Fibroblast of skin of abdomen (primary cell): ENCODE data around the gene PRKCH.
"Not testable (repeated sequence)": the region's sequence is repeated elsewhere in the genome, so short reads cannot be mapped to it uniquely, and the experiment has no call there.

Source experiments
- DNase-seq: peaks from one replicate; pipeline ENCODE4 v3.0.0-alpha.2; 2013

PRKCH gene

DNA sequence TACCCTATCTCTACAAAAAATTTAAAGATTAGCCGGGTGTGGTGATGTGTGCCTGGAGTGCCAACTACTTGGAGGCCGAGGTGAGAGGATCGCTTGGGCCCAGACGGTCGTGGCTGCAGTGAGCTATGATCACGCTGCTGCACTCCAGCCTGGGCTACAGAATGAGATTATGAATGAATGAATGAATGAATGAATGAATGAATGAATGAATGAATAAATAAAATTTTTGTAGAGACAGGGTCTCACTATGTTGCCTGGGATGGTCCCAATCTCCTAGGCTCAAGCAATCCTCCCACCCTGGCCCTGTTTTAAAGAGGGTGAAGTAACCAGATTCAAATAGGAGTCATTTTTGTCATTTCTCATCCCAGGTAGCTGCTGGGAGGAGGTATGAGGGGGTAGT is 197.7 kb downstream of the PRKCH start:
- DNase-seq = no peak

DNA sequence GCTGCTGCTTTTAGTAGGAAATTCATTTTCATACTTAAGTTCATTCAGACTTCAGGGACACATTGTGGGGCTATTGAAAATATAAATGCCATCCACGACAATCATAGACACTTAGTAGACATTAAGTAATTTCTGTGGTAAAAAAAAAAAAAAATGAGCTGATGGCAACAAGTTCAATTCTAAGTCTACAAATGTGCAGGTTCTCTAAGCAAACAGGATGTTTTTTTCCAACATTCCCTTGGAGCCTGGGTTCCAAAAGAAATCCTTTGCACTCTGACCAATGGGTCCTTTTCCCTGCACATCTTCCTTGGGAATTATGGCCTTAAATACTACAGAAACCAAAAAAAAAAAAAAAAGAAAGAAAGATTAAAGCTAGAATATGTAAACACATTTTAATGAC is 198.4 kb downstream of the PRKCH start:
- no peak for DNase-seq

DNA sequence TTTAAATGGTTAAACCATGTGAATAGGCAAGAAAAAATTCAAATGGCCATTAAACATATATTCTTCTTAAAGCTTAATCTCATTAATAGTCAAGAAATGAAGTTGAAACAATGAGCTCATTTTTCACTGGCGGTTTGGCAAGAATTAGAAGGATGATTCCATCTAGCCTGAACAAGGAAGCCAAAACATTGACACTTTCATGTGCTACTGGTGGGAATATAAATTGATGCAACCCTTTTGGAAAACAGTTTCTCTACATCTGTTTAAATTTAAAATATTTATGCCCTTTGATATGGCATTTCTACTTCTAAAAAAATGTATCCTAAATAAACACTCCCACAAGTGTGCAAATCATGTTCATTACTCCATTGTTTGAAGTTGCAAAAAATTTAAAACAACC is 199.2 kb downstream of the PRKCH start:
- peak; percentile 84 for DNase-seq

DNA sequence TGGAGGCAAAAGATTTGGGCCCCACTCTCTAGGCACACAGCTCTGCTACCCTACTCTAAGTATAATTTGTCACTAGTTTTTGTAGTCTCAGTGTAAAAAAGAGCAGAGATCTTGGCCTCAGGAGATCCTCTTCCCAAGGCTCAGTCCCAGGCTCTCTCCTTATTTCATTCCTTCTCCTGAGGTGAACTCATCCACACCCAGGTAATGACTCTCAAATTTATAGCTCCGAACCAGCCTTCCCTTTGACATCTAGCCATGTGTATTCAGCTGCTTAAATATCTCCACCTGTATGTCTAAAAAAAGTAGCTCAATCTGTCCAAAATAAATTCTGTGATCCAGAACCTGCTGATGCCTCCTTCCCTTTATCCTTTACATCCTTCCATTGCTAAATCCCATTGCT is 200.4 kb downstream of the PRKCH start:
- no peak for DNase-seq

- DNase-seq = no peak
These were observed 202.4 kb downstream of the PRKCH start for GRCh38 chr14:61523751-61524150.

DNA sequence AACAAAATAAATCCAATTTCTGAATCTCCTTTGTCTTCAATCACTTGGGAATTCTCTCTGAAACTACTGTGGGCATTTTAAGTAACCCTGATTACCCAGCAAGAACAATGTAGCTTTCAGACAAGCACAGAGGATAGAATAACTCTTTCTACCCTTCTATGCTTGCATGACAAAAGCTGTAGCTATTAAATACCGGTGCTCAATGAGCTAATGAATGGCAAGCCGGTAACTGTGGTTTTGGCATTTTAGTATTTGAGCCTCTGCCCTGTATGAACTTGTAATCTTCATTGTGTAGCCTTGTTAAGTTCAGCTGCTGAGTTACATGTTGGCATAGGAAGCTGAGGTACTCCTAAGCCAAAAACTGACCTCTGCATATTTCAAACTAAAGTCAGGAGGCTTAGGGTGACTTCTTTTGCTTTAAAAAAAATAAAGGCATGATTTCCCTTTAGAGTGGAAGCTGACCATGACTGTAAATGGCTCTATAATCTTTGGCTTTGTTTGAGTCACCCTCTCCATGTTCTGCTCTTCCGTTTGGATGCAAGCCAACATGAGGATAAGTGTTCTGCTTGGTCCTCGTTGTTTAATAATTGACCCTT is 202.9 kb downstream of the PRKCH start:
- DNase-seq = no peak

GRCh38 chr14:61524936-61525292 is 203.5 kb downstream of the PRKCH start:
- DNase-seq = no peak

GRCh38 chr14:61525293-61526011 is 204.1 kb downstream of the PRKCH start:
- DNase-seq = no peak

DNA sequence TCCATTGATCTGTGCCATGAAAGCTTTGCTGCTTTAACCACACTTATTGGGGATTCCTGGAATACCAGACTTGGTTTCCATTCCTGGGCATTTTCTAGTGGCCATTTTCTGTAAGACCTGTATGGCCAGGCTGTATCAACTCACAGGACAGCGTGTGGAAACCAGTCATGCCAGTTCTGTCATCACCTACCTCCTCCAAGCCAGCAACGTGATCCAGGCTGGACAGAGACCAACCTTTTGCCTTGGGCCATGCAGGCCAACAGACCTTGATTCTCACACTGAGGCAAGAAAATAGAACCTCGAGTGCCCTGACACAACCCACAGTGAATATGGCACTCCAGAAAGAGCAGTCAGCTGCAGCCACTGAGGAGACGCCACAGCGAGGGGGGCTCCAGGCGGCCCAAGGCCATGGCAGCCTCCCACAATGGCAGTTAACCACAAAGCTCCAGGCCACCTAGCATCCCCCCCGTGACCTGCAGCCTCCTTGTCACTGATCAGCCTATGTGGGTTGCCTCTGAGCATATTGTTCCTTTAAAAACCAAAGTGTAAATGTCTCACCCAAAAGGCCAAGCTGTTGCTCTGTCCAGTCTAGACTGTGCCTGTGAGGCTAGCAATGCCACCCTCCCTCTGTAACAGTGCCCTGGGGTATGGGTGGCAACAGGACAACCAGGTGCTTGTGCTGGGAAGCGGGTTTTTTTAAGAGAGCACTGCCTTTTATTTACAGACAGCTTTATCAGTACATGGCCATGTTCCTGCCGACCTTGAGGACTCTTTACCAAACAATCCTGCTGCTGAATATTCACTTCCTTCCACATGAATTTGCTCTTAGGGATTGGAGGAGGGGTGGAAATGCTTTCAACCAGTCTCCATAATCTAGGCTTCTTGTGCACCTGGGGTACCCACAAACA is 205.3 kb downstream of the PRKCH start:
- no peak for DNase-seq

DNA sequence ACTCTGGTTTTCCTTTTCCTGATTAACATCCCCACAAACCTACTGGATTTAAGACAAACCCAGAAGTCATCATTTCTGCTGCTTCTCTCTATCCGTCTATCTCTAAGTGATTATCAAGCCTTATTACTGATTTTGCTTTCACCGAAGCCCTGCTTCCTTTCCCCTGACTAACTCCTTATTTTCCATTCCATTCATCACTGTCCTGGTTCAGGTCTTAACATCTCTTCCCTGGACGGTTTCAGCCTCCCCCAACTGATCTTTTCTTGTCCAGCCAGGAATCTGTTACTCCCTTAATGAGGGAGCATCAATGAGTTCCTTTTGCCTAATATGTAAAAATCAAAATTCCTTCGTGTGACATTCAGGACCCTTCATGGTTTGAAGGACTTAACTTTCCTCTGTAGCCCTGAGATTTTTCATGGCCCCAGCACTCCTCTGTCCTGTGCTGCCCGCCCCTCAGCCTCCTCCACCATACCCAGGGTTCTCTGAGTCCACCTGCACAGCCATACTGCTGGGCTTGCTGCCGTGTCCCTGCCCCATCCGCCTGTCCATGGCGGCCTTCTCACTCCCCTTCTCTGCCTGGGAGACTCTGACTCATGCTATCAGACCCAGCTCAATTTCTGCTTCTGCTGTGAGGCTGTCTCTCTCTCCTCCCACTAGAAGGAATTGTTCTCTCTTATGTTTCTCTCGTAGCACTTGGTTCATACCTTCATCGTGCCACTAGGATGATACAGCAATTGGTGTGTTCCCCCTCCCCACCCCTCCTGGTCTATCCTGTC is 206.1 kb downstream of the PRKCH start:
- DNase-seq = peak; percentile 87

- DNase-seq = peak; percentile 93
These were observed 207.2 kb downstream of the PRKCH start for GRCh38 chr14:61528591-61529021.

DNA sequence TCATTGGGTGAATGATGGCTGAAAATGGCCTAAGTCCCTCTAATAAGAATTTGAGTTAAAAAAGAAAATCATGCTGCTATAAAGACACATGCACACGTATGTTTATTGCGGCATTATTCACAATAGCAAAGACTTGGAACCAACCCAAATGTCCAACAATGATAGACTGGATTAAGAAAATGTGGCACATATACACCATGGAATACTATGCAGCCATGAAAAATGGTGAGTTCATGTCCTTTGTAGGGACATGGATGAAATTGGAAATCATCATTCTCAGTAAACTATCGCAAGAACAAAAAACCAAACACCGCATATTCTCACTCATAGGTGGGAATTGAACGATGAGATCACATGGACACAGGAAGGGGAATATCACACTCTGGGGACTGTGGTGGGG is 208.0 kb downstream of the PRKCH start:
- DNase-seq = not testable (repeated sequence)

DNA sequence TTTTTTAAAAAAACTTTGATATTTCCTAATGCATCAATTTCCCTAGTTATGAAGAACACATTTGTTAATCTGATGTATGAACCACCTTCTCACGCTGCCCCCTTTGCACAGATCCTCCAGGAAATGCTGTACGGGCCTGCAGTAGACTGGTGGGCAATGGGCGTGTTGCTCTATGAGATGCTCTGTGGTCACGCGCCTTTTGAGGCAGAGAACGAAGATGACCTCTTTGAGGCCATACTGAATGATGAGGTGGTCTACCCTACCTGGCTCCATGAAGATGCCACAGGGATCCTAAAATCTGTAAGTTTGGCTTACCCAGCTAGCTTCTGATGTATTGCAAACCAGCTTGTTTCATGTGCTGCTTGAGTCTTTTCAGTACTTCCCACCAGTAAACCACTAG is 208.9 kb downstream of the PRKCH start:
- no peak for DNase-seq

GRCh38 chr14:61530896-61531295 is 209.5 kb downstream of the PRKCH start:
- no peak for DNase-seq

- no peak for DNase-seq
These were observed 210.2 kb downstream of the PRKCH start for GRCh38 chr14:61531465-61532122.

GRCh38 chr14:61532123-61532505 is 210.7 kb downstream of the PRKCH start:
- DNase-seq = no peak

GRCh38 chr14:61532763-61533162 is 211.4 kb downstream of the PRKCH start:
- no peak for DNase-seq

- DNase-seq = no peak
These were observed 212.3 kb downstream of the PRKCH start for GRCh38 chr14:61533513-61534255.

- peak; percentile 65 for DNase-seq
These were observed 213.7 kb downstream of the PRKCH start for GRCh38 chr14:61535032-61535431.

DNA sequence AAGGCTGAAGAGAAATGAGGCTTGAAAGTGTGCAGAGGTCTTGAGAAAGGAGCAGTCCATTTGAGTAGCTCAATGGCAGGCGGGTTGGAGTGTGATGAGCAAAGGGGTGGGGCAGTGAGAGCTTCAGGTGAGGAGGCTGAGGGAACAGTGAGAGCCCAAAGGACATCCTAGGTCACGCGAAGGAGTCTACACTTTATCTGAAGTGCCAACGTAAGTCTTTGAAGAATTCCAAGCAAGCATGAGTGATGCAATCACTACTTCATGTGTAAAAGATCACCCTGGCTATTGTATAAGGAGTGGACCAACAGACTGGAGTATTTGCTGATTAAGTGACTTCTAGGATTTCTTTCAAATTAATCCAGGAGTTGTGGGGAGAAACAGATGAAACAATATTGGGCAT is 214.1 kb downstream of the PRKCH start:
- DNase-seq = no peak
